ENCODE data around the gene NAV3. TPM values are rescaled to one million over a fixed set of nuclear protein-coding genes. Genes with fewer than 3 reads are reported as not detected.

Gene NAV3
- polyA plus RNA-seq, 1 of the 3 experiments (the other 2 are of a cell fraction), result 10.5 TPM

GRCh38 chr12:78226763-78227162, 396.1 kb downstream of the NAV3 start:
- DNase-seq, result no peak
- Histone ChIP-seq H3K4me1 (ENCODE audit: control insufficient read depth in 1 of 2, insufficient read depth in 2 of 2, low read depth in 1 of 2, low read length in 1 of 2) (no peaks in the 10 kb centered on the region), H3K27ac (ENCODE audit: low read depth in 2 of 2, low read length in 1 of 2) (no peak overlapping the region), H3K9me3 (no peaks in the 10 kb centered on the region), H3K79me2 (ENCODE audit: insufficient read depth) (no peaks in the 10 kb centered on the region), H3K9ac (no peak overlapping the region), H3F3A (replicated peaks; ENCODE audit: insufficient read depth) (peaks cover 4% of the 10 kb centered on the region), H4K20me1 (ENCODE audit: insufficient read depth) (no peaks in the 10 kb centered on the region), H3K4me3 (ENCODE audit: low read depth in 2 of 2, low read length in 1 of 2) (no peak overlapping the region), H3K27me3 (ENCODE audit: insufficient read depth) (no peaks in the 10 kb centered on the region), H3K4me2 (no peak overlapping the region), H3K9me2 (no peaks in the 10 kb centered on the region), H3K36me3 (replicated peaks in 1 of 2; ENCODE audit: control insufficient read depth in 1 of 2, insufficient read depth in 2 of 2, low read length in 1 of 2) (no peaks in the 10 kb centered on the region), H2AFZ (ENCODE audit: low read depth) (no peak overlapping the region)
- ChIA-PET CTCF (no interaction called here), POLR2A (no interaction called here)
- no peak for TF ChIP-seq FOXM1 (IDR thresholded peaks at IDR 0.05; ENCODE audit: low read depth)
- no peak for TF ChIP-seq TAF1 (IDR thresholded peaks at IDR 0.05; ENCODE audit: borderline replicate concordance, low read depth, low read length)
- WGBS (ENCODE audit: low lambda C conversion rate), result 61% methylated on average over 6 of the region's 6 CpGs

GRCh38 chr12:78229591-78230101, 399.0 kb downstream of the NAV3 start:
- Histone ChIP-seq H3K4me2 (no peak overlapping the region), H3K9me2 (no peaks in the 10 kb centered on the region), H3K27me3 (ENCODE audit: insufficient read depth) (no peaks in the 10 kb centered on the region), H3K9ac (no peak overlapping the region), H3K27ac (ENCODE audit: low read depth in 2 of 2, low read length in 1 of 2) (no peak overlapping the region), H3K4me1 (ENCODE audit: control insufficient read depth in 1 of 2, insufficient read depth in 2 of 2, low read depth in 1 of 2, low read length in 1 of 2) (no peaks in the 10 kb centered on the region), H2AFZ (ENCODE audit: low read depth) (peak overlapping the region; percentile 80; the same call in 1 of the 2 replicates), H4K20me1 (ENCODE audit: insufficient read depth) (no peaks in the 10 kb centered on the region), H3K79me2 (ENCODE audit: insufficient read depth) (no peaks in the 10 kb centered on the region), H3K4me3 (ENCODE audit: low read depth in 2 of 2, low read length in 1 of 2) (no peak overlapping the region; a peak in 1 of 4 replicates), H3F3A (replicated peaks; ENCODE audit: insufficient read depth) (peaks cover 4% of the 10 kb centered on the region), H3K36me3 (replicated peaks in 1 of 2; ENCODE audit: control insufficient read depth in 1 of 2, insufficient read depth in 2 of 2, low read length in 1 of 2) (no peaks in the 10 kb centered on the region), H3K9me3 (no peaks in the 10 kb centered on the region)
- 73% methylated on average over 4 of the region's 4 CpGs for WGBS (ENCODE audit: low lambda C conversion rate)
- ChIA-PET CTCF (interaction anchor here (0.8 to 1.6 kb wide), 4 partner anchors 8 to 342 kb away, joined by 3 to 5 read pairs (median 4); no protein-coding TSS in a partner anchor), POLR2A (no interaction called here)
- DNase-seq, result peak; percentile 13
- TF ChIP-seq SMC3 (IDR thresholded peaks at IDR 0.05; ENCODE audit: low read depth, low read length) (peak; percentile 47), RAD21 (IDR thresholded peaks at IDR 0.05; ENCODE audit: low read length) (peak; percentile 65), YY1 (IDR thresholded peaks at IDR 0.05; ENCODE audit: low read depth) (peak; percentile 74; the same call in 1 of the 2 replicates), CTCF (IDR thresholded peaks at IDR 0.05) (peak; percentile 69), EP300 (IDR thresholded peaks at IDR 0.05; ENCODE audit: borderline replicate concordance in 1 of 2, low read depth in 1 of 2, low read length in 1 of 2) (no peak)

- DNase-seq, result no peak
- Histone ChIP-seq H2AFZ (ENCODE audit: low read depth) (no peak overlapping the region), H3K79me2 (ENCODE audit: insufficient read depth) (no peaks in the 10 kb centered on the region), H3F3A (replicated peaks; ENCODE audit: insufficient read depth) (peaks cover 4% of the 10 kb centered on the region), H3K9ac (no peak overlapping the region), H3K4me2 (no peak overlapping the region), H3K27me3 (ENCODE audit: insufficient read depth) (no peaks in the 10 kb centered on the region), H3K36me3 (replicated peaks in 1 of 2; ENCODE audit: control insufficient read depth in 1 of 2, insufficient read depth in 2 of 2, low read length in 1 of 2) (no peaks in the 10 kb centered on the region), H3K27ac (ENCODE audit: low read depth in 2 of 2, low read length in 1 of 2) (no peak overlapping the region), H3K4me1 (ENCODE audit: control insufficient read depth in 1 of 2, insufficient read depth in 2 of 2, low read depth in 1 of 2, low read length in 1 of 2) (no peaks in the 10 kb centered on the region), H4K20me1 (ENCODE audit: insufficient read depth) (no peaks in the 10 kb centered on the region), H3K9me3 (no peaks in the 10 kb centered on the region), H3K4me3 (ENCODE audit: low read depth in 2 of 2, low read length in 1 of 2) (no peak overlapping the region), H3K9me2 (no peaks in the 10 kb centered on the region)
- CTCF ChIA-PET, result no interaction called here
- TF ChIP-seq SIN3A (IDR thresholded peaks at IDR 0.05; ENCODE audit: borderline replicate concordance, low read depth, low read length) (no peak), MEF2A (IDR thresholded peaks at IDR 0.05; ENCODE audit: borderline replicate concordance, low read depth) (no peak), EP300 (IDR thresholded peaks at IDR 0.05; ENCODE audit: borderline replicate concordance in 1 of 2, low read depth in 1 of 2, low read length in 1 of 2) (no peak), RFX5 (IDR thresholded peaks at IDR 0.05; ENCODE audit: low read length) (no peak), CHD2 (IDR thresholded peaks at IDR 0.05; ENCODE audit: low read length, partially characterized antibody) (no peak), ELF1 (IDR thresholded peaks at IDR 0.05) (no peak), ZBTB33 (IDR thresholded peaks at IDR 0.05; ENCODE audit: borderline replicate concordance, low read depth) (no peak), TCF12 (IDR thresholded peaks at IDR 0.05) (no peak)
- WGBS (ENCODE audit: low lambda C conversion rate), result 80% methylated on average over 3 of the region's 3 CpGs
- POLR2A ChIA-PET, result no interaction called here
These were observed 402.1 kb downstream of the NAV3 start for GRCh38 chr12:78232756-78233155.
